GM12864 (cell line): ENCODE results near the gene ALG3.

Experiments
- DNase-seq: peaks from one replicate; pipeline ENCODE4 v3.0.0-alpha.2; 2011; ENCODE audit warnings: low read depth
- H3K4me3 ChIP-seq: 2 replicates; pipeline ENCODE4 v1.5.1; 2011; ENCODE audit warnings: mild to moderate bottlenecking, low read depth, low read length, control low read depth
- TF ChIP-seq, protein P1 (sequence below): IDR thresholded peaks from 2 replicates; pipeline ENCODE4 v1.5.1; 2011; ENCODE audit warnings: low read depth, mild to moderate bottlenecking, moderate library complexity, low read length, control low read depth, inconsistent platforms; ENCODE audit errors: missing control alignments

The ALG3 gene

DNA sequence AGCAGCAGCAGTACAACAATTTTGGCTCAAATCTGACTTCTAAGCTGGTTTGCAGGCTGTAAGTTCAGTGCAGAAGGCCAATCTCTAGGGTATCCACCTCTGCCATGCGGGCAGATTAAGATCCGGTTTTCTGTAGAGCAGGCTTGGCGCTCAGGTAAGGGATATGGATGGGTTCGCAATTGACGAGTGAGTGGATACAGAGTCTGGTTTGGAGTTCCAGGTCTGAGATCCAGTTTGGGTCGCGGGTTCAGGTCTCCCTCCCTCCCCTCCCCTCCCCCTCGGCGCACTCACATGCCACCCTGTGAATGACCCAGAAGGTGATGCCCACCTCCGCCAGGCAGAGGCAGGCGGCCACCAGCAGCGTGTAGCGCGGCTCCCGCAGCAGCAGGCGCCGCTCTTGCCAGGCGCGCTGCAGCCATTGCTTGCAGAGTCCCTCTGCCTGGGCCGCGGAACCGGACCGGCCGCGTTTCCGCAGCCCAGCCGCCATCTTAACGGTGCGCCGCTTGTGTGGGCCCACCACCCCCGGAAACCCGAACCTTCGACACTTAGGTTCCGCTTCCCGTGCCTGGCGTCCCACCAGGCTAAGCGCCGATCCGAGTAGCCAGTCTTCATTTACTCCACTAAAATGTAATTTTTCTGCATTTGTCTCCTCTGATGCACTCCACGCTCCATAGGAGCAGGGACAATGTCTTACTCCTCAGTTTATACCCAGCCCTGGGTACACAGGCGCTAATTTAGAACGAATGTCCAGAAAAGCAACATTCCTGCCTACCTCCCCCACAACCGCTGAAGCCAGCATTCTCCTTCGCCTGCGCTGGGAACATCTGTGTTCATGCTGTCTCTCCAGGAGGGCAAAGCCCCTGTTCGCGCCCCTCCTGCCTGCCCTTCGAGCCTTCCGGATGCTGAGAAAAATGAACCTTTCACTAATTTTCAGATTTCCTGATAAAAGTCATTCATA is at the start of gene ALG3:
Gene ALG3 (minus strand): TSS at position 509 of the 958 bp plus-strand sequence. CDS start 22 bp downstream, at position 487.
- TF ChIP-seq, protein P1, sequence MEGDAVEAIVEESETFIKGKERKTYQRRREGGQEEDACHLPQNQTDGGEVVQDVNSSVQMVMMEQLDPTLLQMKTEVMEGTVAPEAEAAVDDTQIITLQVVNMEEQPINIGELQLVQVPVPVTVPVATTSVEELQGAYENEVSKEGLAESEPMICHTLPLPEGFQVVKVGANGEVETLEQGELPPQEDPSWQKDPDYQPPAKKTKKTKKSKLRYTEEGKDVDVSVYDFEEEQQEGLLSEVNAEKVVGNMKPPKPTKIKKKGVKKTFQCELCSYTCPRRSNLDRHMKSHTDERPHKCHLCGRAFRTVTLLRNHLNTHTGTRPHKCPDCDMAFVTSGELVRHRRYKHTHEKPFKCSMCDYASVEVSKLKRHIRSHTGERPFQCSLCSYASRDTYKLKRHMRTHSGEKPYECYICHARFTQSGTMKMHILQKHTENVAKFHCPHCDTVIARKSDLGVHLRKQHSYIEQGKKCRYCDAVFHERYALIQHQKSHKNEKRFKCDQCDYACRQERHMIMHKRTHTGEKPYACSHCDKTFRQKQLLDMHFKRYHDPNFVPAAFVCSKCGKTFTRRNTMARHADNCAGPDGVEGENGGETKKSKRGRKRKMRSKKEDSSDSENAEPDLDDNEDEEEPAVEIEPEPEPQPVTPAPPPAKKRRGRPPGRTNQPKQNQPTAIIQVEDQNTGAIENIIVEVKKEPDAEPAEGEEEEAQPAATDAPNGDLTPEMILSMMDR: no peak
- H3K4me3 ChIP-seq: peak within 1 kb of the TSS; percentile 91

DNA sequence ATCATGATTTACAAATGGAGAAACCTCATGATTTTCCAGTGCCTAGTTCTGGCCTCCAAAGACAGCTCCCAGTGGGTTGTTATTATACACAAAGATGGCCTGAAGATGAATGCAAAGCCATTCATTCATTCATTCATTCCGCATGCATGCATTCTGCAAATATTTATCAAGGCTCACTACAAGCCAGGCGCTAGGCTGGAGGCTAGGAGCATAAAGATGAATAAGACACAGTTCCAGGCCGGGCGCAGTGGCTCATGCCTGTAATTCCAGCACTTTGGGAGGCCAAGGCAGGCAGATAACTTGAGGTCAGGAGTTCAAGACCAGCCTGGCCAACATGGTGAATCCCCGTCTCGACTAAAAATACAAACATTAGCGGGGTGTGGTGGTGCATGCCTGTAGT is 47.9 kb upstream of the ALG3 start:
- DNase-seq: no peak
- TF ChIP-seq, protein P1: no peak
- no peak overlapping the region for H3K4me3 ChIP-seq

More for the DNA sequence above, at the start of gene ALG3:
- DNase-seq: peak; percentile 68

DNA sequence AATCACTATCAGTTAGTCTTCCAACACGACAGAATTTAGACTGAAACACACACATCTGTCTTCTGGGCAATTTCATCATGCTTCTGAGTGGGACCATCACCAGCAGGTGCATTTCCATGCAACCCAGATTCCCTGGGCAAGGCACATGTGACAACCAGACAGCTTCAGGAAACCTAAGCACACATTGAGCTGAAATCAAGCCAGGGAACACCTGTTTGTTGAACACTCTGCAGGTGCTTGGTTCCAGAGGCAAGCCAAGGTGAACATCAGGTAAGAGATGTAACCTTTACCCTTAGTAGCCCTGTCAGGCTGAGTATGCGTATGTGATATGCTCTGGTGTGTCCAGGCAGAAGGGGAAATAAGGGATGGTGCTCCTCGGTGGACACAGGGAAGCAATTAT is 47.0 kb upstream of the ALG3 start:
- TF ChIP-seq, protein P1: no peak
- DNase-seq: no peak
- no peak overlapping the region for H3K4me3 ChIP-seq

DNA sequence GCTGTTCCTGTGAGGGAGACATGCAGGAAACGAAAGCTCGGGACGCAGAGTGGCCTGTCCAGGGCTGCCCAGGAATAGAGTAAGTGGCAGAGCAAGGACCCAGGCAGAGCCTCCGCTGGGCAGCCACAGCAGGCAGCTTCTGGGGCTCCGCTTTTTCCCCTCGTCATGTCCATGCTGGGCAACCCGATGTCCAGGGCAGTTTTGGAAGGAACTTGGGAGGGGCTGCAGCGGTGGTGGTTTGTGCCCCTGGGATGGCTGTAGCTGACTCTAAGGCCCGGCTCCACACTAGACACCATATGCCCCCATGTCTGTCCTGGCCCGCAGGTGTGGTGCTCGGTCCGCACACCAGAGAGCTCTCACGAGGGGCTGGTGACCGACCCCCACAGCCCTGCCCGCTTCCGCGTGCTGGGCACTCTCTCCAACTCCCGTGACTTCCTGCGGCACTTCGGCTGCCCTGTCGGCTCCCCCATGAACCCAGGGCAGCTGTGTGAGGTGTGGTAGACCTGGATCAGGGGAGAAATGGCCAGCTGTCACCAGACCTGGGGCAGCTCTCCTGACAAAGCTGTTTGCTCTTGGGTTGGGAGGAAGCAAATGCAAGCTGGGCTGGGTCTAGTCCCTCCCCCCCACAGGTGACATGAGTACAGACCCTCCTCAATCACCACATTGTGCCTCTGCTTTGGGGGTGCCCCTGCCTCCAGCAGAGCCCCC is 43.1 kb upstream of the ALG3 start:
- H3K4me3 ChIP-seq: no peak overlapping the region
- TF ChIP-seq, protein P1: no peak
- no peak for DNase-seq

DNA sequence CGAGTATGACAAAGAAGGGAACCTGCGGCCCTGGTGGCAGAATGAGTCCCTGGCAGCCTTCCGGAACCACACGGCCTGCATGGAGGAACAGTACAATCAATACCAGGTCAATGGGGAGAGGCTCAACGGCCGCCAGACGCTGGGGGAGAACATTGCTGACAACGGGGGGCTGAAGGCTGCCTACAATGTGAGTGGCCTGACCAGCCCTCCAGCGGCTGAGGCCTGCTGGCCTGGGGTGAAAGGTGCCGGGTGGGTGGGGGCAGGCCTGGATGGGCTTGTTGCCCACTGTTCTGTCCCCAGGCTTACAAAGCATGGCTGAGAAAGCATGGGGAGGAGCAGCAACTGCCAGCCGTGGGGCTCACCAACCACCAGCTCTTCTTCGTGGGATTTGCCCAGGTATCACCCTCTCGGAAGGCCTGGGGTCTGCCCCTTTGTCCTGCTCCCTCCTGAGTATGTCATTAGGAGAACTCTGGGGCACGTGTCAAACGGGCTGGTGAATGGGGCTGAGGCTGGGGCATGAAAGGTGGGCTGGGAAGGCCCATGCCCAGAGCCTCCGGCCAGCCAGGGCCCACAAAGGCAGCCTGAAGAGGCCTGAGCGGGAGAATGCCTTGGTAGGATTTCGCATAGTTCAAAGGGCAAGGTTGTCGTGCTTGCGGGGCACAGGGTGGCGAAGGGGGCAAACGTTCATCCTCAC is 42.4 kb upstream of the ALG3 start:
- TF ChIP-seq, protein P1: no peak
- no peak for DNase-seq
- H3K4me3 ChIP-seq: no peak overlapping the region

DNA sequence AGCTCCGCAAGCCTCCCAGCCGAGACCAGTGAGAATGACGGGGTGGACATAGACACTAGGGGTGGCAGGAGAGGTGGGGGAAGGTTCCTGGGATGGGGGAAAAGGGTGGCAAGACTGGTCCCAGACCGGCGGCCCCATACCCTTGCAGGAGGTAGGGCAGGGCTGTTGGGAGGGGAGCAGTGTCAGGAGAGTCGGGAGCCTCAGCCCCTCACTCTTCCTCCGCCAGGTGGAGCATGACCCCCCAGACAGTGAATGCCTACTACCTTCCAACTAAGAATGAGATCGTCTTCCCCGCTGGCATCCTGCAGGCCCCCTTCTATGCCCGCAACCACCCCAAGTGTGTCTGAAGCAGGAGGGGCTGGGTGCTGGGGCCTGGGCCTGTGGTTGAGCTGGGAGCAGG is 41.6 kb upstream of the ALG3 start:
- H3K4me3 ChIP-seq: no peak overlapping the region
- no peak for DNase-seq
- TF ChIP-seq, protein P1: no peak
